IPS-18a (cell line): ENCODE results near the gene CCT5.
"Not testable (repeated sequence)": the region's sequence is repeated elsewhere in the genome, so short reads cannot be mapped to it uniquely, and the experiment has no call there.

Source experiments
- H3K27ac ChIP-seq: one replicate; pipeline ENCODE4 v1.5.1; 2013; ENCODE audit warnings: low read length
- H3K27me3 ChIP-seq: one replicate; pipeline ENCODE4 v1.6.1; 2013; ENCODE audit warnings: mild to moderate bottlenecking, low read length; ENCODE audit not compliant: control insufficient read depth, insufficient read depth
- H3K36me3 ChIP-seq: one replicate; pipeline ENCODE4 v1.6.1; 2013; ENCODE audit warnings: low read depth, low read length; ENCODE audit not compliant: control insufficient read depth
- H3K4me1 ChIP-seq: one replicate; pipeline ENCODE4 v1.6.1; 2013; ENCODE audit warnings: low read depth, low read length; ENCODE audit not compliant: control insufficient read depth
- H3K4me3 ChIP-seq: one replicate; pipeline ENCODE4 v1.5.1; 2013; ENCODE audit warnings: low read length
- H3K9ac ChIP-seq: one replicate; pipeline ENCODE4 v1.6.1; 2013; ENCODE audit warnings: mild to moderate bottlenecking, low read length, moderate library complexity
- H3K9me3 ChIP-seq: one replicate; pipeline ENCODE4 v1.6.1; 2013; ENCODE audit warnings: low read depth, low read length; ENCODE audit not compliant: control insufficient read depth

Gene CCT5

DNA sequence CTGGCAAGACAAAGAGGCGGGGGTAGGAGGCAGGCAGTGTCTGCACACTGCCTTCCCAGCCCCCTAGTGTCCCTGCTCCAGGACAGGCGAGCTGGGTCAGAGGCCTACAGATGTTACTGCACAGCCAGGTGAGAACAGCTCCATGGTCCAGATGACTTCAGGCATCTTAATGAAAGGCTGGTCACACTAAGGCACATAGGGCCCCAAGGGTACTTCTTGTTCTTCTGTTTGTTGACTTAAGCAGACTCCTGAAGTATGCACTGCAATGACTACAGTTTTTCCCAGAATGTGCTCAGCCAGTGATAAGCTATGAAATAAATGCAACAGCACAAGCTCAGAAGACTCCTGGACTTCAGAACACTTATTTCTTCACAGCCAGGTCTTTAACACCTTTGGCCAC is 27.8 kb upstream of the CCT5 start:
- no peak overlapping the region for H3K27ac ChIP-seq

DNA sequence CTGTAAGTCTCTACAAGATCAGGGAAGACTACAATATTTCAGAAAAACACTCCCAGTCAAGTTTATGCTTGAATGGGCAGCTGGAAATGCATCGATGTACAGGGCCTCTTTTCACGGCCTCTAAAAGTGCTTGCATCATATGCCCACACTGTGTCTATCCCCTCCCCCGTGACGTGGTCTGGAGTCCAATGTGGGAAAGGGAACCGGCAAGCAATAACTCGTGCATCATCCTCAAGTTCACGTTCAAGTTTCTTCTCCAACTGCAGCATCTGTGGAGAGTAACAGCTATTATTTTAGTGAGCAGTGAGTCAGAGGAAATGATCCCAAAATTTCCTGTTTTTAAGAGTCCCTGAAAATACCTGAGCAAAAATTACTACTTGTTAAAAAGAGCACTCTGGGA is 22.7 kb upstream of the CCT5 start:
- Histone ChIP-seq H3K9me3 (no peaks in the 10 kb centered on the region), H3K27ac (no peak overlapping the region), H3K4me3 (no peak overlapping the region), H3K27me3 (no peaks in the 10 kb centered on the region), H3K9ac (no peak overlapping the region), H3K4me1 (no peaks in the 10 kb centered on the region), H3K36me3 (no peaks in the 10 kb centered on the region)

More for the DNA sequence above, 27.8 kb upstream of the CCT5 start:
- no peaks in the 10 kb centered on the region for H3K27me3 ChIP-seq
- no peaks in the 10 kb centered on the region for H3K36me3 ChIP-seq
- no peaks in the 10 kb centered on the region for H3K4me1 ChIP-seq
- H3K9ac ChIP-seq: no peak overlapping the region
- H3K4me3 ChIP-seq: no peak overlapping the region
- no peaks in the 10 kb centered on the region for H3K9me3 ChIP-seq

GRCh38 chr5:10228288-10228687 is 21.8 kb upstream of the CCT5 start:
- no peaks in the 10 kb centered on the region for H3K36me3 ChIP-seq
- no peak overlapping the region for H3K27ac ChIP-seq
- H3K27me3 ChIP-seq: no peaks in the 10 kb centered on the region
- no peak overlapping the region for H3K9ac ChIP-seq
- H3K4me3 ChIP-seq: no peak overlapping the region
- no peaks in the 10 kb centered on the region for H3K4me1 ChIP-seq
- no peaks in the 10 kb centered on the region for H3K9me3 ChIP-seq

DNA sequence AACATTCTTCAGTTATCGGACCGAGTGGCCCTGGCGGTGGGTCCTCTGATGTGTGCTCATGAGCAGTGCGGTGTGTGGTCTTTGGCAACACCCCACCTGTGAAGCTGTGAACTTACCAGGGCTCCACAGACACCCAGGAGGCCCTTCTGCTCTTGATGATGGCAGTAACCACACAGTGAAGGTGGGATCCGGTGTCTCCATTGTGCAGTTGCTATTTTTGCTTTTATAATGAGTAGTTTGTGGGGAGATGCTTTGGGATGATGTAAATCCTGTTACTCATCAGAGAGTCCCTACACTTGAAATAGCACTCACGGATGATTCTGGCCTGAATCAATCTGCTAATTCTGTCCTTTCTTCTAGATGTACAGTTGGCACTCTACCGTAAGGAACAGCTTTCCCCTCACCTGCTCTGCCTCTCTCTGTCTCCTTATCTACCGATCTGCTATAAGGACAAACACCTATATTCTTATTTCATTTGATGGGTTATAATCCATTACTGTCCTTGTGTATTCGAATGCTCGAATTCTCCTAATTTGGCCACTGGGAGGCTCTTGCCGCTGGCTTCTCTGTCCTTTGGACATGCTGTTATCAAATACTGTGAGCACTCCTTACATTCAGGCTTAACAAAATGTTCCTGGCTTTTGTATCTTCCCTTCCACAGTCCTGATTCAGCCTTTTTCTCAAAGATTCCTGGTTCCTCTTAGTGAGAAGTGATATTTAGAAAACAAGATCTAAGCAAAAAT is 20.6 kb upstream of the CCT5 start:
- Histone ChIP-seq H3K4me3 (no peak overlapping the region), H3K4me1 (no peaks in the 10 kb centered on the region), H3K9me3 (no peaks in the 10 kb centered on the region), H3K36me3 (no peaks in the 10 kb centered on the region), H3K27ac (no peak overlapping the region), H3K9ac (no peak overlapping the region), H3K27me3 (no peaks in the 10 kb centered on the region)

DNA sequence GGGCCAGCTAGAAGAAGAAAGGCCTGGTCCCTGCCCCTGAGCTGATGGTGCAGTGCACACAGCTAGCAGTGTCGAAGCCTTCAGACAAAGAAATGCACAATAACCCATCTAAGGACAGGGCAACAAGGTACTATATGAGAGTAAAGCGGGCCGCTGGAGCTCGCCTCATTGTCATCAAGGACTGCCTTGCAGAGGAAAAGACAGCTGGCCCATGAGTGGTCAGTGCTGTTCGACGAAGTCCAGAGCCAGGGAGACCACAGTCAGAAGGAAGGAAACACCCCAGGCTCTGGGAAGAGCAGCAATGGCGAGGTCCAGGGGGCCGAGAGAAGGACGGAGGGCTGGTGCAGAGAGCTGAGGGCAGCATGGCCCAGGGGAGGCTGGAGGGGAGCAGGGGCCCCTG is 17.7 kb upstream of the CCT5 start:
- Histone ChIP-seq H3K9me3 (no peaks in the 10 kb centered on the region), H3K9ac (no peak overlapping the region), H3K27ac (no peak overlapping the region), H3K36me3 (peaks cover 13% of the 10 kb centered on the region), H3K4me1 (no peaks in the 10 kb centered on the region), H3K27me3 (no peaks in the 10 kb centered on the region), H3K4me3 (no peak overlapping the region)

GRCh38 chr5:10233011-10233410 is 17.1 kb upstream of the CCT5 start:
- Histone ChIP-seq H3K9ac (no peak overlapping the region), H3K4me3 (no peak overlapping the region), H3K4me1 (no peaks in the 10 kb centered on the region), H3K36me3 (peaks cover 13% of the 10 kb centered on the region), H3K27ac (no peak overlapping the region), H3K9me3 (no peaks in the 10 kb centered on the region), H3K27me3 (no peaks in the 10 kb centered on the region)

DNA sequence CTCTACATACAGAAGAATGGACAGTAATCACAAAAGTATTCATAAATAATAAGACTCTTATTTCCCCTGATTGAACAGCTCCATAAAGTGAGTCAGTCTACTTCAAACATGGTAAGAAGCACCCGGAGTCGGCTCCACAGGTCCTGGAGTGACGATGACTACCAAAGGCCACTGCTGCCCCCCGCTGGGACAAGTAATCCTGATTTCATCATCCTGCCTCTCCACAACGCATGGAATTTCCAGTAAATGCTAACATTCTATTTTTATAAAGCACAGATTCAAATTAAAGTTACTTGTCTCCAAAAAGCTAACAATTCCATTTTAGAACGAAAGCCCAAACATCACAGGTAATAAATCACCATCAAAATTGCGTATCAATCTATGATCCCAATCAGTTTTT is 16.6 kb upstream of the CCT5 start:
- Histone ChIP-seq H3K27me3 (no peaks in the 10 kb centered on the region), H3K4me3 (no peak overlapping the region), H3K9me3 (no peaks in the 10 kb centered on the region), H3K27ac (no peak overlapping the region), H3K9ac (no peak overlapping the region), H3K36me3 (peaks cover 13% of the 10 kb centered on the region), H3K4me1 (no peaks in the 10 kb centered on the region)

DNA sequence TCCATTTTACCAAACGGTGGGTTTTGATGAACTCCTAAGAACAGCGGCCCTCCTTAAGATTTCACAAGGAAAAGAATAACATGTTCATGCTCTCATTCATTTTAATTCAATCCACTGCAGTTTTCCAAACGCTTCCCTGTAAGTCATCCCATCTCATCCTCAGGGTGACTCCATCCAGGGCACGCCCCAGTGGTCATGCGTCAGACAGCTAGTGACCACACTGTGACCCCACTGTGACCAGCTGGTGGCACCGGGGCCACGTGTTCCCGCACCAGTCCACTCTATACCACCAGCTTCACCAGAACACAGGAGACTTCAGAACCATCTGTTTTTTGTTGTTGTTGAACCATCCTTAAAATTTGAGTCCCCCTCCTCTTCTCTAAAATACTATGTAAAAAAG is 14.7 kb upstream of the CCT5 start:
- Histone ChIP-seq H3K27me3 (no peaks in the 10 kb centered on the region), H3K36me3 (peaks cover 13% of the 10 kb centered on the region), H3K4me1 (no peaks in the 10 kb centered on the region), H3K9ac (no peak overlapping the region), H3K4me3 (no peak overlapping the region), H3K9me3 (no peaks in the 10 kb centered on the region), H3K27ac (no peak overlapping the region)

- Histone ChIP-seq H3K36me3 (no peaks in the 10 kb centered on the region), H3K4me1 (no peaks in the 10 kb centered on the region), H3K27me3 (no peaks in the 10 kb centered on the region), H3K9me3 (no peaks in the 10 kb centered on the region), H3K9ac (no peak overlapping the region), H3K27ac (no peak overlapping the region), H3K4me3 (no peak overlapping the region)
These were observed 6.3 kb upstream of the CCT5 start for GRCh38 chr5:10243660-10244240.

GRCh38 chr5:10244342-10244944 is 5.6 kb upstream of the CCT5 start:
- Histone ChIP-seq H3K9me3 (no peaks in the 10 kb centered on the region), H3K27ac (no peak overlapping the region), H3K4me1 (no peaks in the 10 kb centered on the region), H3K36me3 (no peaks in the 10 kb centered on the region), H3K9ac (no peak overlapping the region), H3K27me3 (no peaks in the 10 kb centered on the region), H3K4me3 (no peak overlapping the region)

- no peaks in the 10 kb centered on the region for H3K27me3 ChIP-seq
- no peaks in the 10 kb centered on the region for H3K9me3 ChIP-seq
- no peak overlapping the region for H3K9ac ChIP-seq
- H3K27ac ChIP-seq: no peak overlapping the region
- H3K4me1 ChIP-seq: peaks cover 7% of the 10 kb centered on the region
- H3K4me3 ChIP-seq: no peak overlapping the region
- peaks cover 4% of the 10 kb centered on the region for H3K36me3 ChIP-seq
These were observed 3.3 kb upstream of the CCT5 start for GRCh38 chr5:10246761-10247160.

DNA sequence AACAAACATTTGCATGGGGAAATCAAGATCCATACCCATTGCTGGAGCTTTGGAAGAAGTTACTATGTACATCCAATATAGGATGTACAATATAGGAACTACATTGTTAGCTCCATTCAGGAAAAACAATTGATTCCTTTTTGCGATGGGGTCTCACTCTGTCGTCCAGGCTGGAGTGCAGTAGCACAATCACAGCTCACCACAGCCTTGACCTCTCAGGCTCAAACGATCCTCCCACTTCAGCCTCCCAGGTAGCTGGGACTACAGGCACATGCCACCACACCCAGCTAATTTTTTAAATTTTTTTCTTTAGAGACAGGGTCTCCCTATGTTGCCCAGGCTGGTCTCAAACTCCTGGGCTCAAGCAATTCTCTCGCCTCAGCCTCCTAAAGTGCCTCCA is 2.9 kb upstream of the CCT5 start:
- H3K27ac ChIP-seq, H3K9ac ChIP-seq, H3K4me3 ChIP-seq, H3K4me1 ChIP-seq, H3K9me3 ChIP-seq, H3K27me3 ChIP-seq, H3K36me3 ChIP-seq: not testable (repeated sequence)
